GM19025 (cell line): ENCODE results near the gene BTLA.
"Not testable (repeated sequence)": the region's sequence is repeated elsewhere in the genome, so short reads cannot be mapped to it uniquely, and the experiment has no call there.

Experiments
- ATAC-seq: cut with Tn5 transposase; IDR thresholded peaks from one replicate; pipeline ENCODE4 v1.9.1; 2021; ENCODE audit warnings: mild to moderate bottlenecking, low read depth, moderate library complexity; ENCODE audit not compliant: unreplicated experiment

Gene BTLA, protein sequence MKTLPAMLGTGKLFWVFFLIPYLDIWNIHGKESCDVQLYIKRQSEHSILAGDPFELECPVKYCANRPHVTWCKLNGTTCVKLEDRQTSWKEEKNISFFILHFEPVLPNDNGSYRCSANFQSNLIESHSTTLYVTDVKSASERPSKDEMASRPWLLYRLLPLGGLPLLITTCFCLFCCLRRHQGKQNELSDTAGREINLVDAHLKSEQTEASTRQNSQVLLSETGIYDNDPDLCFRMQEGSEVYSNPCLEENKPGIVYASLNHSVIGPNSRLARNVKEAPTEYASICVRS

DNA sequence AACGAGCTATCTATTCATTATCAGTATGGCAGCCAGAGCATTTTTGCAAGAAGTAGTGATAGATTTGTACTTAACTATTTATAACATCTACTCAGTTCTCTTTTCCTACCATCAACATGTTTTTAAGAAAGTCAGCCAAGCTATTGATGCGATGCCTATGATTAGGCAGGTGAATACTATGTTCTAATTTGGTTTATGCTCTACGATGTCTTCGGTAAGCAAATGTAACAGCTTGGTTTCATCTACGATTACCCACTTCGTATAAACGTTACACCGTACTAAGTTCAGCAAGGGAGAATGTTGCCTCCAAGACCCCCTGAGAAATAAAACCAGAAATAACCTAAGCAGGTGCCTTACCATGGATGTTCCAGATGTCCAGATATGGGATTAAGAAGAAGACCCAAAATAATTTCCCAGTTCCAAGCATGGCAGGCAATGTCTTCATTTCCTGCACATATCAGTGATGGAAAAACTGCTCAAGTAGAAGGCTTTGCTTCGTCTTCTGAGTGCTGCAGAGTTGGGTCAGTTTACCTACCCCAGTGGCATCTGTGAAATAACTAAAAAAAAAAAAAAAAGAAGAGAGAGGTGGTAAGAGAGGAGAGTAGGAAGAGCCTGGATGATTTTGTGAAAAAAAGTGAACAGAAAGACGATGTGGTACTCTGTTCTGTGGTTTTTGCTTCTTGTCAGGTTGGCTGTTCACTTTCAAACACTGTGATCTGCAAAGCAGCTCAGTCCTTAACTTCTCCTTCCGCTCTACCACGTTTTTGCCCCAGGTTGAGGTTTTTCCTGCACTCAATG lies at the start of gene BTLA:
Gene BTLA (minus strand): TSS at position 559 of the 798 bp plus-strand sequence. CDS start 114 bp downstream, at position 445.
- peak; percentile 54 for ATAC-seq

DNA sequence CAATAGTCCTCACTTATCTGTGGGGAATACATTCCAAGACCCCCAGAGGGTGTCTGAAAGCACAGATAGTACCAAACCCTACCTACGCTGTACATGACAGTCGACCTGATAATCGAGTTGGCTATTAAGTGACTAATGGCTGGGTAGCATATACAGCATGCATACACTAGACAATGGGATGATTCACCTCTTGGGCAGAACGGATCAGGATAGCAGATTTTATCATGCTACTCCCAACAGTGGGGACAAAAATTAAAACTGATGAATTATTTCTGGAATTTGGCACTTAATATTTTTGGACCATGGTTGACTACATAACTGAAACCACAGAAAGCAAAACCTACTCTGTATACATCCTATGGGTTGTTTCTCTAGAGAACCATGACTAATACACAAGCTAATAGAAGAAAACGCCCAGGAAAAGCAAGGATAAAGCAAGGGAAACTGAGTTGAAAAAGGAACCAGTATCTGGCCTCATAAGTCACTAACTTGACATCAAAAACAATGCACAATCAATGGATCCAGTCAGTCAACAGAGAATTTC lies 47.0 kb upstream of the BTLA start:
- ATAC-seq, result no peak

DNA sequence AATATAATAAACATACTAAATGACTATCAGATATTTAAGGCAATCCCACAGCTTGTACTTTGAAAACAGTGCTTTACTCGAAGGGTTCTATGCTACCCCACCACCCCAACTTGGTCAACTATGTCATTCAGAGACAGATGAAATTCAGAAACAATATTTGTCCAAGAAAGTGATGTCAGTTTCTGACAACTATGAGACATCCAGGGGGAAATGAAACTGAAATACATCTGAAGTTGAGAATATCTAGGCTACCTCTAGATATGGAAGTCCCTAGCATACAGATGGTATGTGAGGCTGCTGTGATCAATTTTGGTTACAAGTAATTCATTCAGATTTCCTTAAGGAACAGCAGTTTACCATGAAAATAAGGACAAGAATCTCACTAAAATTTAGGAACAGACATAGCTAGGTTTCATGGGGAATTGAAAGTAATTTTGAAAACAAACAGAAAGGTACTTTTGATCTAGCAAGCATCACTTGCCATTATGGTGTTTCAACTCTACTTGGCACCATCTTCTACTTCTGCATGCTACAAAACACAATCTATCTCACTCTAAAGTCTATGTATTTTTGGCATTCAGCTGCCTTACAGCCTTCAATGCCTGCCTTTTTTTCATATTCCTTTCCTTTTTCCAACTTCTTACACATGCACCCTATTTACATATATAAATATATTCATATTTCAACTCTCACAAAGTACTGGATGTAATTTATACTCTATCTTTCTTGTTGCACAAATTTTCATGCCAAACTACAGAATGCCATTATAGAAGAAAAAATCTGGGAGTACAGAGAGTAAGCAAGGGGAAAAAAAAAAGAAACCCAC lies 40.8 kb upstream of the BTLA start:
- peak; percentile 92 for ATAC-seq

DNA sequence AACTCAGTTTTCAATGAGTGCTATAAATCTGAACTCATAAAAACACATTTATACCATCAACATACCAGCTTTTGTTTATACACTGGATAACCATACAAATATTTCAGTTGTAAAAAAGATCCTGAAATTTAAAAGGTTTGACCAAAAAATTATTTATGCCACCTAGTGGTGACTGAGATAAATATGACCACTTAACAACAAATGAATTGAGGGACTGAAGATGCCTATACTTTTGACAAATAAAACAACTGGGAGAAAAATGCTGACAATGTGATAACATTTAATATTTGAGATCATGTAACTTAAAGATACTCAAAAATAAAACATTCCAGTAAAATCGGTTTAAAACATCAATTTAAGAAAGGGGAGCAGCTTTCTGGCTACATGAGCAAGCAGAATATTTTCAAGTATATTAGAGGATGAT lies 32.1 kb upstream of the BTLA start:
- ATAC-seq, result no peak

DNA sequence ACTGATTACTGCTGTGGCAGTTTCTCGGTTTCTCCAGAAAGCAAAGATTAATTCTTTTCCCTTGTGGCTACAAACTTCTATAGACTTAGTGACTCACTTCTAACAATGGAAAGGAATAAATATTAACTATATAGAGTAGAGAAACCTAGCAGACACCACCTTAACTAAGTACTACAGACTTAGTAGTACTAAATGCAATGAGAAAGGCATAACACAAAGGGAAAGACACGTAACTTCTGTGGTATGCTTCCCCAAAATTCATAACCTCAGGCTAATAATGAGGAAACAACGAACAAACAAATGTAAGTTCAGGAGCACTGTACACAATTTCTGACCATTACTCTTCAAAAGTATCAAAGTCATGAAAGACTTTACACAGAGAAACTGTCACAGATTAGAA lies 31.3 kb upstream of the BTLA start:
- ATAC-seq, result no peak

DNA sequence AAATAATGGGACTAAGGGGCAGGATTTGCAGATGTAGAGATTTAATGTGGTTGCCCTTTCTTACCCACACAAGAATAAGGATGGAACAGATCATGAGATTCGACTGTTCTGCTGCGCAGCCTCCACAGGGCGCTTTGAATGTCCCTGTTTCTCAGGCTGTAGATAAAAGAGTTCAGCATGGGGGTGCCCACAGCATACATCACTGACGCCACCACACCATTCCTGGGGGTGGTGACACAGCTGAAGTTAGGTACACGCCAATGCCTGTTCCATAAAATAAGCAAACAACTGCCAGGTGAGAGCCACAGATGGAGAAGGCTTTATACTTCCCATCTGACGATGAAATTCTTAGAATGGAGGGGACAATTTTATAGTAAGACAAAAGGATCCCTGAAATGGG lies 24.9 kb upstream of the BTLA start:
- not testable (repeated sequence) for ATAC-seq

DNA sequence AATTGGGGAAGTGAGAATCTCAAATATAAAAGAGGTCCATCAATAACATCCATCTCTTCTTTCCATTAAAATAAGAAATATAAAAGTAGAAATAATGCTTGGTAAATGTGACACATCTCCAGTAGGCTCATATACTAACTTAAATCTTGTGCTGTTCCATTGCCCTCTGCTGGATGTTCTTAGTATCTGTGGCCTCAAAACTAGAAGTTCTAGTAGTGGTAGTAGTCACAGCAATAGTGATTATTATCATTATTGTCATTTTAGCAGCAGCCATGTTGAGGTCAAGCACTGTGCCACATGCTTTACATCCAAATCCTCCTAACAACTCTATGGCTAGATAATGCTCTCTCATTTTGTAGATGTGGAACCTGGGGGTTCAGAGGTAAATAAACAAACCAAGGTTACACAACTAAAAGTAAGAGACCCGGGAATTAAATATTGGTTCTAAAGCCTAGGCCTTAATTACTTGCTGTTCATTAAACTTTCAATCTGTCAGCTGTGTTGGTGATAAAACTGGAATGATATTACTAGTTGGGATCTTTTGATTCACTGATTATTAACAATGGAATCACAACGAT lies 20.2 kb upstream of the BTLA start:
- no peak for ATAC-seq

DNA sequence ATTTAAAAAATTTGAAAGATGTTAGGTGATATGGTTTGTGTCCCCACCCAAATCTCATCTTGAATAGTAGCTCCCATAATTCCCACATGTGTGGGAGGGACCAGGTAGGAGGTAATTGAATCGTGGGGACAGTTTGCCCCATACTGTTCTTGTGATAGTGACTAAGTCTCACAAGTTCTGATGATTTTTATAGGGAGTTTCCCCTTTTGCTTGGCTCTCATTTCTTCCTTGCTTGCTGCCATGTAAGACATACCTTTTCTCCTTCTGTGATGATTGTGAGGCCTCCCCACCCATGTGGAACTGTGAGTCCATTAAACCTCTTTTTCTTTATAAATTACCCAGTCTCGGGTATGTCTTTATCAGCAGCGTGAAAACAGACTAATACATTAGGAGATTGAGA lies 19.7 kb upstream of the BTLA start:
- not testable (repeated sequence) for ATAC-seq

DNA sequence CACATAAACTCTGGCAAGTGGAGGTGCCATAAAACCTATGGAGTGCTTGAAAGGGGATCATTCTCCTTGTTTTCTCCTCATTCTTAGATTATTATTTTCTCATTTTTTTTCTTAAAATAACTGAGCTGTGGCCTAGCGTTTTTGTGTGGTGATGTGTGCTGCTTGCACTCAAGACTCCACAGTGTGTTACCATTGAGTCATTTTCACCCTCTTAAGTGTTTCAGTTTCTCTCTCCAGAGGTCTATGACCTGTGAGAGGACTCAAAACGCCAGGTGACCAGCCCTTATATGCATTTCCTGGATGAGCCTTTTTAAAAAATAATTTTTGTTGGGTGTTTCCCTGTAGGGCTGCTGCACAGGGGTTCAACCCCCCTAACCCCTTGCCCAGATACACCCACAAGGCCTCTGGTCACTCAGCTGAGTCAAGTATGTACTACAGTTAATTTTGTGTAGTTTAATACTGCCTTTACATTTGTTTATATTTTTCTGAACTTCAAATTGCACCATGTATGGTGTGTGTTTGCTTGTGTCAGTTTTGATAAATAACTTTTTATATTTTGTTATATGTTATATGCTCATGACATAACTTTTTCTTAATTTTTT lies 15.4 kb upstream of the BTLA start:
- peak; percentile 98 for ATAC-seq

DNA sequence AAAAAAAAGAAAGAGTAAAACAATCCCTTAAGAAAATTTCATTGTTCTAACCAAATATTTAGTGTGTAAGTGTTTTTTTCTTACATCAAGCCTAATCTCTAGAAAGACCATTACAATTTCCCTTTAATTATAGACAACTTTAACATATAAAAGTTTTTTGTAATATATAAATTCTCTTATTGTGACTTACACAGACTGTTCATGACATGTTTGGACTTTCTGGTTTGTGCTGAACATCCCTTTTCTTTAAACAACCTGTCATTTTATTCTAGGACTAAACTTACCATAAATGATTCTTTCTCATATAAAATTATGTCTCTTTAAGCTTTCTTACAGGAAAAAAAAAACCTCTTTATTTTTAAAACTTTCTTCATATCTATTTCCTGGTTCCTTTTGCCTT lies 13.0 kb upstream of the BTLA start:
- ATAC-seq, result no peak

DNA sequence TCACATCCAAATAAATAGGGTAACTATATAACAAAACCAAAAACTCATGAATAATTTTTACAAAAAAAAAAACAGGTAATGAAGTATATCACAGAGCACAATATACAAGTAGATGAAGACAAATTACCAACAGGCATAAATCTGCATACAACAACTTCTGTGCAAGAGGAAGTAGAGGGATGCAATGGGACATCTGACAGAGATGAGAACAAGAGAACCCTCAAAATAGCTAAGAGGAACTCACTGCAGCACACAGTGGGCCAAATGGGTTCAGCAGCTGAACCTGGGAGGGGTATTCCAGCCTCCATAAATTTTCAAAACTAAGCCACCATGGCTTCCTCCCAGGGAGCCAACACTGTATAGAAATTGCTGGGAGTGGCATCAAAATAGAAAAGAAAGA lies 9.6 kb upstream of the BTLA start:
- ATAC-seq, result no peak

DNA sequence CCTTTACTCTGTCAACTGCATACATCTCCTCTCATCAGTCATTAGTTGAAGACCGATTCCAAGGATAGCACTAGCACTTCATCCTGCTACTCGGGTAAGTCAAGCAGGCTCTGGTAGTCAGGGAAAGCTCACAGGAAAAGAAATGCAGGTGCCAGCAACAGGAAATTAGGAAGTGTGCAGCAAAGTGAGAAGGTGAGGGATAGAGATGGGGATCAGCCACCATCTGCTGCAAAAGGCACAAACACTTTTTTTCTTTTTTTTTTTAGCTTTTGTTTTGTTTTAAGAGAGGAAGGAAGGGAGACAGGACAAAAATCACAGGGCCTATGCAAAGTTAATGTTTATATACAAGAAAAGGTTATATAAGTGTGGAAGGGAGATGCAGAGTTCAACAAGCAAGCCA lies 9.0 kb upstream of the BTLA start:
- no peak for ATAC-seq

DNA sequence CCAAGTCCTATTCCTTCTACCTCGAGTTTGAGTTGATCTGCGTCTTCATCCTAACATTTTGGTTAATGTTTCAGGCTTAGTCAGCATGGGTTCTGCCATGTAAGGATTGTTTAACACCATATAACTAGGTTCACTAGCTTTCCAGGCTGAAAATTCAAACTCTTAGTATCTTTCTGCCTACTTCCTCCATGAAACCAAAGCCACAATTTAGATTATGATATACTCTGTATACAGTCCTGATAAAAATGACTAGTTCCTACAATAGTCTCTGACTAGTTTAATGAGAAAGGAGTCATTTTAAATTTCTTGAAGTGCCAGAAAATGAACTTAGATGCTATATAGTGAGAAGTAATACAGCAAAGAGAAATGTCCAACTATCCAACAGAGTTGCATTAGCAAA lies 6.6 kb upstream of the BTLA start:
- ATAC-seq, result no peak

DNA sequence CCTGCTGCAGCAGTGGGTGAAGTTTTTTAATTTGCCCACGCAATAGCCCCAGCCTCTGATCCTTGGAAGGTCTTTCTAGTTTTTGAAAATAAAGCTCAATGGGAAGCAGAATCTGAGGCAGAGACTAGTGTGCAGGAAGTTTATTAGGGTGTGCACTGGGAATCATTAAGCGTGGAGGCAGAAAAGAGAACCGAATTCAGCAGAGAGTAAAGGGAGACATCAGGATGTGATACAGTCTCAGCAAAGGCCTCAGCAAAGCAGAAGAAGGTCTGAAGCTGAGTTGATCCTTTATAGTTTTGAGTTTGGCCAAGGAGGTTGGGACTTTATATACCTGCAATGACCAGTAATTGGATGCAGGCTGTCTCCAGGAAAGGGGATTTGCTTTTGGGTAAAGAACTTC lies 4.9 kb upstream of the BTLA start:
- no peak for ATAC-seq

DNA sequence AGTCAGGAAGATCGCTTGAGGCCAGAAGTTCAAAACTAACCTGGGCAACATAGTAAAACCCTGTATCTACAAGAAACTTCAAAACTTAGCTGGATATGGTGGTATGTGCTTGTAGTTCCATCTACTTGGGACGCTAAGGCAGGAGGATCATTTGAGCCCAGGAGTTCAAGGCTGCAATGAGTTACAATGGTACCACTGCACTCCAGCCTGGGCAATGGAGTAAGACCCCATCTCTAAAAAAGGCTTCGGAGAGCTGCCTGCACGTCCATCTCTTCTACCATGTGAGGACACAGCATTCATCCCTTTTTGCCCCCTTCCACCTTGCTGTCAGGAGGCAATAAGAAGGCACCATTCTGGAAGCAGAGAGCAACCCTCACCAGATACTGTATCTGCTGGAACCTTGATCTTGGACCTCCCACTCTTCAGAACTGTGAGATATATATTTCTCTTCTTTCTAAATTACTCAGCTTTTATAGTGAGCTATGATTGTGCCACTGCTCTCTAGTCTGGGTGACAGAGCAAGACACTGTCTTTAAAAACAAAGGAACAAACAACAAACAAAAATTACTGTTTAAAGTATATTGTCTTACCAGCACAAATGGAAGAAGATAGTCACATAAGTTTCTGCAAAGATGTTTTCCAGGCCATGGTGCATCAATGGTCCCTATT lies 4.2 kb upstream of the BTLA start:
- no peak for ATAC-seq

DNA sequence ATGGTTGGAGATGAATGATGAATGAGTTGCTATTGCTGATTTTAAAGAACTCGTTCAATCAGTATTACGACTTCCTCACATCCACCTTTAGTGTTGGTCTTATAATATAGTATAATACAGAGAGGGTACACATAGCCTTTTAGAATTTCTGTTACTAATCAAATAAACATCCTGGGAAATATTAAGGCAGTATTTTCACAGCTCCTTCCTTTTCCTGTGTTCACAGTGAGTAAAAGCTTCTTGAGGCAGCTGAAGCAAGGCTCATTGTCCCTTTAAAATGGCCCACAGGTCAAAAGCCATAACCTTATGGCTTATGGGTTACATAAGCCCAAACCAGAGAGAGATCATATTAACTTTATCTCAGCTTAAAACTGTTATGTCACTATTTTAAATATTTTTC lies 1.3 kb upstream of the BTLA start:
- ATAC-seq, result no peak

DNA sequence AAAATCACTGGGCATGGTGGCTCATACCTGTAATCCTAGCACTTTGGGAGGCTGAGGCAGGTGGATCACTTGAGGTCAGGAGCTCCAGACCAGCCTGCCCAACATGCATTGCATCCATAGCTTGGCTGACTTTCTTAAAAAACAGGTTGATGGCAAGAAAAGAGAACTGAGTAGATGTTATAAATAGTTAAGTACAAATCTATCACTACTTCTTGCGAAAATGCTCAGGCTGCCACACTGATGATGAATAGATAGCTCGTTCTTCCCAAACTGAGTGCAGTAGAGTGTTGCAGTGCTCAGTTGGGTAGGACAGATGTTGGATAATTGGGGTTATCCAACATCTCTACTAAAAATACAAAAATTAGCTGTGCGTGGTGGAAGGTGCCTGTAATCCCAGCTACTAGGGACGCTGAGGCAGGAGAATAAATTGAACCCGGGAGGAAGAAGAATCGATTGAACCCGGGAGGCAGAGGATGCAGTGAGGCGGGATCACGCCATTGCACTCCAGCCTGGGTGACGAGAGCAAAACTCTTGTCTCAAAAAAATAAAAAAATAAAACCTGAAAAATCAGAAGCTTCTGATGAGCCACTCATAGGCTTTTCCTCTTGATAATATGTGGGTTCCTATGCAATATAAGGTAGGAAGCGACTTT lies 1.2 kb downstream of the BTLA start:
- ATAC-seq, result no peak

DNA sequence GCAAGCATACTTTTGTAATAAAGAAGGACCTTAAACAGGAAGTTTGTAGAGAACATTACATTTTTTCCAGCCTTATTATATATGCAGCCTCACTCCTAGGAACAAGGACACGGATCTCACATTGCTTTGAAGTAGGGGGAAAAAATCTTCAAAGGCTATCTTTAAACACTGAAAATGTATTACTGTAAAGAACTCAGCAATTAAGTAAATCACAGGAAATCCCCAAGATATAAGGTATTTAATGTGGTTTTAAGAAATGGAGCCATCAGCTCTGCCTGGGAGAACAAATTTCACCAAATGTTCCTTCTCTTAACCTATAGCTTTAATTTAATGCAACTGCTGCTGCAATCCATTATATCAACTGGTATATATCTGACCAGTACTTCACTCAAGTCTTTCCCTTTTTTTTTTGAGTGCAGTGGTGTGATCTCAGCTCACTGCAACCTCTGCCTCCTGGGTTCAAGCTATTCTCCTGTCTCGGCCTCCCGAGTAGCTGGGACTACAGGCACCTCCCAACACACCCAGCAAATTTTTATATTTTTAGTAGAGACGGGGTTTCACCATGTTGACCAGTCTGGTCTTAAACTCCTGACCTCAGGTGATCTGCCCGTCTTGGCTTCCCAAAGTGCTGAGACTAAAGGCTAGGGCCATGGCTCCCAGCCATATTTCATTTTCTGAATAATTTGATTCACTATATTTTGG lies 2.8 kb downstream of the BTLA start:
- no peak for ATAC-seq

DNA sequence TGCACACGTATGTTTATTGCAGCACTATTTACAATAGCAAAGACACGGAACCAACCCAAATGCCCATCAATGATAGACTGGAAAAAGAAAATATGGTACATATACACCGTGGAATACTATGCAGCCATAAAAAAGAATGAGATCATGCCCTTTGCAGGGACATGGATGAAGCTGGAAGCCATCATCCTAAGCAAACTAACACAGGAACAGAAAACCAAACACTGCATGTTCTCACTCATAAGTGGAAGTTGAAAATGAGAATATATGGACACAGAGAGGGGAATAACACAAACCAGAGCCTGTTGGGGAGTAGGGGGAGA lies 4.9 kb downstream of the BTLA start:
- ATAC-seq, result not testable (repeated sequence)
